PFSK-1 (cell line): ENCODE data around the gene PLK4.

Experiments
- POLR2AphosphoS5 ChIP-seq: IDR thresholded peaks from 2 replicates; pipeline ENCODE4 v1.6.1; 2012; ENCODE audit warnings: low read depth, mild to moderate bottlenecking, control low read depth, low read length, moderate library complexity
- REST ChIP-seq, 2 experiments: IDR thresholded peaks; 2 replicates each; pipeline versions ENCODE4 v1.6.1 to v1.8.0; 2011 to 2012; ENCODE audit warnings: low read depth in 2 of 2, low read length in 2 of 2, control low read depth in 1 of 2, inconsistent platforms in 1 of 2, mild to moderate bottlenecking in 1 of 2, moderate library complexity in 1 of 2; ENCODE audit not compliant: insufficient read depth in 1 of 2

DNA sequence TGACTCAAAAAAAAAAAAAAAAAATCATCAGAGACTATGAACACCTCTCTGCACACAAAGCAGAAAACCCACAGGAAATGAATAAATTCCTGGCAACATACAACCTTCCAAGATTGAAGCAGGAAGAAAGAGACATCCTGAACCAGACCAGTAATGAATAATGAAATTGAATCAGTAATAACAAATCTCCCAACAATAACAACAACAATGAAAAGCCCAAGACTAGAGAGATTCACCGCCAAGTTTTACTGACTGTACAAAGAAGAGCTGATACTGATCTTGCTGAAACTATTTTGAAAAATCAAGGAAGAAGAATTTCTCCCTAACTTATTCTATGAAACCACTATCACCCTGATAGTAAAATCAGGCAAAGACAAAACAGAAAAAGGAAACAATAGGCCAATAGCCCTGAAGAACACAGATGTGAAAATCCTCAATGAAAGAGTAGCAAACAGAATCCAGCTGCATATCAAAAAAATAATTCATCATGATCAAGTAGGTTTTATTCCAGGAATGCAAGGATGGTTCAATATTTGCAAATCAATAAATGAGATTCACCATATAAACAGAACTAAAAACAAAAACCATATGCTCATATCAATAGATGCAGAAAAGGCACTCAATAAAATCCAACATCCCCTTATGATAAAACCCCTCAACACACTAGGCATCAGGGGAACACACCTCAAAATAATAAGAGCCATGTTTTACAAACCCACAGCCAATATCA is 31.0 kb upstream of the PLK4 start:
- TF ChIP-seq REST (IDR thresholded peaks at IDR 0.05; ENCODE audit: insufficient read depth in 1 of 2, low read depth in 2 of 2, low read length in 2 of 2) (no peak), POLR2AphosphoS5 (no peak)
